GM12878 (cell line): ENCODE measurements around the gene PCNX4. TPM values are rescaled to one million over a fixed set of nuclear protein-coding genes. Genes with fewer than 3 reads are reported as not detected.

Source experiments
- ATAC-seq: fragments of 200-7000 bp; cut with Tn5 transposase; 3 replicates; pipeline ENCODE4 v1.9.1; 2020; ENCODE audit warnings: mild to moderate bottlenecking, moderate library complexity
- BruUV-seq: library from RNA; stranded (reverse); fragments of 400-500 nt; replicated peaks from 2 replicates; lab custom pipeline; 2021; lab: Mats Ljungman, UMichigan
- CTCF ChIA-PET: fragments of 300-600 bp; sonication (Branson Sonifier 250); formaldehyde crosslinking; extraction: SDS; loops from one replicate; lab custom pipeline; 2021; ENCODE audit warnings: inconsistent platforms; lab: Yijun Ruan, JAX
- POLR2A ChIA-PET: fragments of 350-600 bp; formaldehyde crosslinking; extraction: SDS; loops from one replicate; lab custom pipeline; 2021; ENCODE audit warnings: inconsistent platforms; lab: Charles Lee
- RAD21 ChIA-PET: fragments of 300-600 bp; sonication (Branson Sonifier 250); formaldehyde crosslinking; loops from one replicate; lab custom pipeline; 2023; ENCODE audit warnings: antibody characterized with exemption; ENCODE audit not compliant: unreplicated experiment; lab: Charles Lee
- SMC1A ChIA-PET: fragments of 300-600 bp; sonication (Branson Sonifier 250); formaldehyde crosslinking; loops from one replicate; lab custom pipeline; 2023; ENCODE audit not compliant: unreplicated experiment, uncharacterized antibody; lab: Charles Lee
- DNase-seq: peaks from one replicate; pipeline ENCODE4 v3.0.0-alpha.2; 2011; ENCODE audit warnings: low read depth, low spot score
- FAIRE-seq: peaks from 3 replicates; lab custom pipeline; 2011; peaks lifted over from hg19 to GRCh38; lab: Jason Lieb, UNC
- H2AFZ ChIP-seq: 2 replicates; pipeline ENCODE4 v1.6.0; 2011; ENCODE audit warnings: low read depth, low read length, control low read depth; ENCODE audit not compliant: control insufficient read depth
- H3K27ac ChIP-seq: 2 replicates; pipeline ENCODE4 v1.5.1; 2011; ENCODE audit warnings: control low read depth; ENCODE audit not compliant: control insufficient read depth, insufficient read depth
- H3K27me3 ChIP-seq, 2 experiments: replicated peaks in 1 of 2; 2 replicates each; pipeline versions ENCODE4 v1.6.0 to v1.6.1; 2011; ENCODE audit warnings: low read length in 1 of 2; ENCODE audit not compliant: control insufficient read depth in 2 of 2, insufficient read depth in 2 of 2
- H3K36me3 ChIP-seq, 2 experiments: 2 replicates each; pipeline ENCODE4 v1.5.1; 2011; ENCODE audit warnings: low read length in 1 of 2; ENCODE audit not compliant: control insufficient read depth in 2 of 2, insufficient read depth in 2 of 2
- H3K4me1 ChIP-seq: 2 replicates; pipeline ENCODE4 v1.6.1; 2011; ENCODE audit warnings: mild to moderate bottlenecking, low read length, moderate library complexity, mixed read lengths; ENCODE audit not compliant: control insufficient read depth, insufficient read depth
- H3K4me2 ChIP-seq: 2 replicates; pipeline ENCODE4 v1.6.0; 2011; ENCODE audit warnings: control low read depth; ENCODE audit not compliant: control insufficient read depth, insufficient read depth
- H3K4me3 ChIP-seq: fragments of 200-600 bp; sonication (generic); 2 replicates; pipeline ENCODE4 v1.5.1; 2016
- H3K79me2 ChIP-seq: 2 replicates; pipeline ENCODE4 v1.6.0; 2011; ENCODE audit warnings: low read length; ENCODE audit not compliant: control insufficient read depth, insufficient read depth
- H3K9ac ChIP-seq: 2 replicates; pipeline ENCODE4 v1.8.0; 2011; ENCODE audit warnings: low read length, control low read depth, mixed read lengths; ENCODE audit not compliant: control insufficient read depth, insufficient read depth
- H3K9me3 ChIP-seq: replicated peaks from 3 replicates; pipeline ENCODE4 v1.5.1; 2011; ENCODE audit warnings: mild to moderate bottlenecking, low read length; ENCODE audit not compliant: control insufficient read depth, insufficient read depth
- H4K20me1 ChIP-seq: 2 replicates; pipeline ENCODE4 v1.6.0; 2011; ENCODE audit not compliant: control insufficient read depth, insufficient read depth
- ESRRA ChIP-seq: IDR thresholded peaks from 2 replicates; pipeline ENCODE4 v1.6.1; 2012; ENCODE audit warnings: mild to moderate bottlenecking, low read length, improper control_type of control experiment
- EZH2 ChIP-seq: IDR thresholded peaks from 2 replicates; pipeline ENCODE4 v1.6.1; 2012; ENCODE audit warnings: low read depth, mild to moderate bottlenecking, control low read depth, inconsistent platforms, low read length, borderline replicate concordance; ENCODE audit not compliant: control insufficient read depth
- GATAD2B ChIP-seq: fragments of 450-650 bp; conservative IDR thresholded peaks from 2 replicates; pipeline ENCODE4 v1.6.1; 2017; ENCODE audit warnings: low read depth, mild to moderate bottlenecking, moderate library complexity
- HDAC2 ChIP-seq: fragments of 200-600 bp; sonication (generic); IDR thresholded peaks from 2 replicates; pipeline ENCODE4 v1.6.1; 2017
- NR2C2 ChIP-seq: IDR thresholded peaks from 2 replicates; pipeline ENCODE4 v1.6.1; 2011; ENCODE audit warnings: borderline replicate concordance, low read depth; ENCODE audit not compliant: control insufficient read depth, insufficient read length
- RAD21 ChIP-seq: IDR thresholded peaks from 2 replicates; pipeline ENCODE4 v1.6.1; 2011; ENCODE audit warnings: mild to moderate bottlenecking, low read depth, low read length, moderate library complexity; ENCODE audit not compliant: insufficient read depth
- SMAD5 ChIP-seq: IDR thresholded peaks from 2 replicates; pipeline ENCODE4 v1.6.1; 2016; ENCODE audit warnings: antibody characterized with exemption, low read depth
- SP1 ChIP-seq: IDR thresholded peaks from one replicate; pipeline ENCODE4 v1.6.1; 2011; ENCODE audit warnings: low read depth, low read length
- SPI1 ChIP-seq: IDR thresholded peaks from 2 replicates; pipeline ENCODE4 v1.6.1; 2011; ENCODE audit warnings: low read depth, mild to moderate bottlenecking, low read length, moderate library complexity, borderline replicate concordance; ENCODE audit not compliant: insufficient read depth
- STAT3 ChIP-seq: IDR thresholded peaks from 2 replicates; pipeline ENCODE4 v1.6.1; 2011; ENCODE audit warnings: low read depth, low read length, improper control_type of control experiment
- YY1 ChIP-seq: IDR thresholded peaks from 2 replicates; pipeline ENCODE4 v1.6.1; 2011; ENCODE audit warnings: low read depth, mild to moderate bottlenecking, low read length
- ZNF274 ChIP-seq: IDR thresholded peaks from one replicate; pipeline ENCODE4 v1.8.0; 2011; ENCODE audit not compliant: insufficient read length, insufficient read depth
- ZNF384 ChIP-seq: IDR thresholded peaks from 2 replicates; pipeline ENCODE4 v1.6.1; 2012; ENCODE audit warnings: low read depth, mild to moderate bottlenecking, low read length, improper control_type of control experiment, borderline replicate concordance
- WGBS: methylation state at CpG from one replicate; pipeline ENCODE4 v1.1.6; 2016; ENCODE audit warnings: low lambda C conversion rate; ENCODE audit not compliant: insufficient replicate concordance, insufficient coverage; ENCODE audit errors: missing lambda C conversion rate; 5-methylcytosine and 5-hydroxymethylcytosine counted together
- in situ Hi-C: fragments of 300-500 bp; cut with MboI; formaldehyde crosslinking; loops from 9 replicates; pipeline ENCODE4 v1.14.3; 2018; ENCODE audit warnings: mixed read lengths
- intact Hi-C: fragments of 100-400 bp; cut with micrococcal nuclease; formaldehyde crosslinking; loops from one replicate; pipeline ENCODE4 v1.14.2; 2022; ENCODE audit not compliant: unreplicated experiment
- polyA plus RNA-seq, 11 experiments: library from polyadenylated mRNA; depleted of rRNA in 4 of 11; unstranded in 6 of 11; stranded (reverse) in 5 of 11; fragments of >200 nt; fragmentation: Nextera tagmentation in 4 of 11; fragmentation: Illumina TruSeq in 1 of 11; extraction: Ambion mirVana in 4 of 11; extraction: Trizol in 1 of 11; gene quantifications; 1 replicate in 1 of 11; 2 replicates in 10 of 11; pipeline versions ENCODE4 v1.2.1 to v1.2.3, GENCODE V29; 2011 to 2016; ENCODE audit warnings: inconsistent platforms in 2 of 11, missing spikeins in 2 of 11, low read depth in 1 of 11
- total RNA-seq, 4 experiments: library from RNA; depleted of rRNA in 3 of 4; stranded (reverse); fragments of >200 nt in 3 of 4; fragmentation: Illumina TruSeq in 1 of 4; extraction: Trizol in 1 of 4; gene quantifications; 2 replicates each; pipeline versions ENCODE4 v1.2.1 to v1.2.3, GENCODE V29; 2013 to 2021

The PCNX4 gene
- total and polyA plus RNA-seq, 10 of the 15 experiments (the other 5 are each of a cell fraction or from before 2014, with no cell fraction given): 13.8 to 56.6 (median 39.4) TPM

DNA sequence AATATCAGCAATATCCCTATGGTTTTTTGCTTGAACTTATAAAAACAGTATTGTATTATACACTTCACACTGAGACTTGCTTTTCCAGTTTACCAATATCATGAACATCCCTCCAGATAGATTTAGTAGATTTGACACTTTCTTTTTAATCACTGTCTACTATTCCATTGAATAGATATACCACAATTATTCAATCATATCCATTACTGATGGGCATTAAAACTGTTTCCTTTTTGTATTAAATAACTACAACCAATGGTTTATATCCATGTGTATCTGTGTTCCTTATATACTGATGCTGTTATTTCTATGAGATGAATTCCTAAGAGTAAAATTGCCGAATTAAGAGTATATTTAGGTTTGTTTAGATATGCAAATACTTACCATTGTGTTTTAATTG is 86.4 kb downstream of the PCNX4 start:
- ATAC-seq: no peak
- Histone ChIP-seq H3K4me1 (peaks cover 3% of the 10 kb centered on the region), H3K36me3 (no peaks in the 10 kb centered on the region), H2AFZ (no peak overlapping the region), H4K20me1 (no peaks in the 10 kb centered on the region), H3K27ac (no peak overlapping the region), H3K4me2 (no peak overlapping the region), H3K9ac (no peak overlapping the region), H3K27me3 (no peaks in the 10 kb centered on the region), H3K79me2 (no peaks in the 10 kb centered on the region), H3K4me3 (no peak overlapping the region), H3K9me3 (no peaks in the 10 kb centered on the region; the same call in none of the 3 replicates)
- ChIA-PET RAD21 (no interaction called here), SMC1A (interaction anchor here (9.8 kb wide), 1 partner anchor 15 kb away, joined by 149 read pairs; the partner anchor contains the start of gene DHRS7), CTCF (interaction anchor here (4.3 kb wide), 1 partner anchor 12 kb away, joined by 21 read pairs; the partner anchor contains the start of gene DHRS7), POLR2A (no interaction called here)
- BruUV-seq: no TSS peak
- no peak for TF ChIP-seq ZNF274
- no peak for TF ChIP-seq YY1
- no peak for TF ChIP-seq EZH2
- no peak for TF ChIP-seq SMAD5
- no peak for TF ChIP-seq STAT3
- TF ChIP-seq GATAD2B: no peak
- no peak for TF ChIP-seq HDAC2
- TF ChIP-seq NR2C2: no peak
- TF ChIP-seq SP1: no peak
- TF ChIP-seq ZNF384: no peak
- no peak for TF ChIP-seq SPI1
- no peak for TF ChIP-seq ESRRA
- no peak for TF ChIP-seq RAD21
- in situ Hi-C loops: no loop called here
- FAIRE-seq: no peak
- DNase-seq: no peak
- intact Hi-C loops: no loop called here
- WGBS: 93% methylated on average over 1 of the region's 1 CpG
